Smooth muscle cell (in vitro differentiated cells): ENCODE data around the gene NCOA1. TPM values are rescaled to one million over a fixed set of nuclear protein-coding genes. Genes with fewer than 3 reads are reported as not detected.

Source experiments
- DNase-seq: peaks from one replicate; lab custom pipeline; 2025; ENCODE audit not compliant: unreplicated experiment; lab: John Stamatoyannopoulos, UW
- H2AFZ ChIP-seq: fragments of 200-600 bp; sonication (generic); 2 replicates; pipeline ENCODE4 v1.6.0; 2016; ENCODE audit warnings: antibody characterized with exemption, low read depth, mild to moderate bottlenecking
- H3F3A ChIP-seq: fragments of 200-600 bp; sonication (generic); 2 replicates; pipeline ENCODE4 v1.6.0; 2017; ENCODE audit warnings: antibody characterized with exemption, low read depth
- H3K27ac ChIP-seq: fragments of 200-600 bp; sonication (generic); 2 replicates; pipeline ENCODE4 v1.5.1; 2016; ENCODE audit warnings: low read depth, mild to moderate bottlenecking
- H3K27me3 ChIP-seq: fragments of 200-600 bp; sonication (generic); 2 replicates; pipeline ENCODE4 v1.6.1; 2016; ENCODE audit warnings: low read depth, mild to moderate bottlenecking
- H3K36me3 ChIP-seq: fragments of 200-600 bp; sonication (generic); 2 replicates; pipeline ENCODE4 v1.5.1; 2016; ENCODE audit warnings: low read depth
- H3K4me1 ChIP-seq: fragments of 200-600 bp; sonication (generic); 2 replicates; pipeline ENCODE4 v1.5.1; 2016; ENCODE audit warnings: low read depth
- H3K4me2 ChIP-seq: fragments of 200-600 bp; sonication (generic); 2 replicates; pipeline ENCODE4 v1.6.0; 2016; ENCODE audit warnings: mild to moderate bottlenecking
- H3K4me3 ChIP-seq: fragments of 200-600 bp; sonication (generic); 2 replicates; pipeline ENCODE4 v1.5.1; 2016; ENCODE audit warnings: mild to moderate bottlenecking
- H3K79me2 ChIP-seq: fragments of 200-600 bp; sonication (generic); 2 replicates; pipeline ENCODE4 v1.6.0; 2016; ENCODE audit warnings: low read depth, mild to moderate bottlenecking
- H3K9ac ChIP-seq: fragments of 200-600 bp; sonication (generic); 2 replicates; pipeline ENCODE4 v1.6.0; 2016; ENCODE audit warnings: low read depth
- H3K9me3 ChIP-seq: fragments of 200-600 bp; sonication (generic); replicated peaks from 2 replicates; pipeline ENCODE4 v1.5.1; 2016; ENCODE audit warnings: low read depth
- H4K20me1 ChIP-seq: fragments of 200-600 bp; sonication (generic); 2 replicates; pipeline ENCODE4 v1.6.0; 2016; ENCODE audit warnings: low read depth
- WGBS: methylation state at CpG from one replicate; pipeline ENCODE4 v1.1.7; 2016; ENCODE audit warnings: low lambda C conversion rate; 5-methylcytosine and 5-hydroxymethylcytosine counted together
- polyA plus RNA-seq: library from polyadenylated mRNA; unstranded; fragments of >200 nt; fragmentation: Nextera tagmentation; extraction: Ambion mirVana; gene quantifications from 2 replicates; pipeline ENCODE4 v1.2.1, GENCODE V29; 2016
- total RNA-seq: library from RNA; depleted of rRNA; stranded (reverse); fragments of >200 nt; gene quantifications from 2 replicates; pipeline ENCODE4 v1.2.3, GENCODE V29; 2014
- TF ChIP-seq, protein P1 (sequence below): fragments of 200-600 bp; sonication (generic); IDR thresholded peaks from 2 replicates; pipeline ENCODE4 v1.5.1; 2017; ENCODE audit warnings: borderline replicate concordance, mild to moderate bottlenecking, antibody characterized with exemption; ENCODE audit not compliant: insufficient read depth, poor library complexity, severe bottlenecking

Gene NCOA1
- total RNA-seq (11.2 and 21.0 TPM in 2 replicates), polyA plus RNA-seq (8.5 and 9.7 TPM in 2 replicates)

DNA sequence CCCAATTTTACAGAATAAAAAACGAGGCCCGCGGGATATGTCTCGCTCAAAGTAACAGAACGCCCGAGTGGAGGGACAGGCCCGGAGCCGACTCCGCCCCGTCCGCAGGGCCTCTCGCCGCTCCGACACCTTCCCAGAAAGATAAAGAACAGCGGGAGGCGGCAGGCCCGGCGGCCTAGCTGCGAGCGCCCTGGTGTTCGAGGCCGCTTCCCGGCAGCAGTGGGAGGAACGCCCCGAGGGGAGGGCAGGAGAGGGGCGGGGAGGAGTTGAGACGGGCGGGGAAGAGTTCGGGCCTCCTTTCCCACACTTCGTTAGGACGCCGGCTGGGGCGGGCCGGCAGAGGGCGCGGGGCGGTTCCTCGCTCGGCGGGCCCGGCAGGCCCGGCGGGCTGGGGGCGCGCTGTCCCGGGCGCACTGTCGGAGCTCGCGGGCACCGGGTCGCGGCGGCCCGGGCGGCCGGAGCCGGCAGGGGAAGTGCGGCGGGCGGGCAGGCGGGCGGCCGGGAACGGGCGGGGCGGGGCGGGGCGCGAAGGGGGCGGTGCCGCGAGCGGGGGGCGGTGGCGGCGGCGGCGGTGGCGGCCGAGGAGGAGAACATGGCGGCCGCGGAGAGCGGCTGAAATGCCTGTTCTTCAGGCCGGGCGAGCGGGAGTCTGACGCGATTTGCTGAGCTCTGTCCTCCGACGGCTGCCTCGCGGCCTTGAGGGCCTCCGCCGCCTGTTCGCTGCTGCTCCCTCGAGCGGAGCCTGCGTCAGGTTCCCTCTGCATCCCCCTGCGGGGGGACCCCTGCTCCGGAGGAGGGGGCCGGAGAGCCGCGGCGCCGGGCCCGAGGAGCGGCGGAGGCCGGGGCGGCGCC, at the start of gene NCOA1:
NCOA1 (plus strand) TSS at position 565 of the 852 bp plus-strand sequence. CDS start 167,424 bp downstream, outside the sequence.
- H3K4me3 ChIP-seq, result peak within 1 kb of the TSS; percentile 85
- no peaks in the 10 kb centered on the region for H3K27me3 ChIP-seq
- peak; percentile 86 for DNase-seq
- peak within 1 kb of the TSS; percentile 81 for H2AFZ ChIP-seq
- H4K20me1 ChIP-seq, result peaks cover 39% of the 10 kb centered on the region
- H3K27ac ChIP-seq, result peak within 1 kb of the TSS; percentile 48
- H3F3A ChIP-seq, result peaks cover 7% of the 10 kb centered on the region
- peak within 1 kb of the TSS; percentile 88 for H3K4me2 ChIP-seq
- H3K79me2 ChIP-seq, result peaks cover 32% of the 10 kb centered on the region
- H3K9ac ChIP-seq, result peak within 1 kb of the TSS; percentile 76
- H3K4me1 ChIP-seq, result peaks cover 25% of the 10 kb centered on the region
- WGBS, result under 1% methylated on average over 57 of the region's 113 CpGs
- TF ChIP-seq, protein P1, sequence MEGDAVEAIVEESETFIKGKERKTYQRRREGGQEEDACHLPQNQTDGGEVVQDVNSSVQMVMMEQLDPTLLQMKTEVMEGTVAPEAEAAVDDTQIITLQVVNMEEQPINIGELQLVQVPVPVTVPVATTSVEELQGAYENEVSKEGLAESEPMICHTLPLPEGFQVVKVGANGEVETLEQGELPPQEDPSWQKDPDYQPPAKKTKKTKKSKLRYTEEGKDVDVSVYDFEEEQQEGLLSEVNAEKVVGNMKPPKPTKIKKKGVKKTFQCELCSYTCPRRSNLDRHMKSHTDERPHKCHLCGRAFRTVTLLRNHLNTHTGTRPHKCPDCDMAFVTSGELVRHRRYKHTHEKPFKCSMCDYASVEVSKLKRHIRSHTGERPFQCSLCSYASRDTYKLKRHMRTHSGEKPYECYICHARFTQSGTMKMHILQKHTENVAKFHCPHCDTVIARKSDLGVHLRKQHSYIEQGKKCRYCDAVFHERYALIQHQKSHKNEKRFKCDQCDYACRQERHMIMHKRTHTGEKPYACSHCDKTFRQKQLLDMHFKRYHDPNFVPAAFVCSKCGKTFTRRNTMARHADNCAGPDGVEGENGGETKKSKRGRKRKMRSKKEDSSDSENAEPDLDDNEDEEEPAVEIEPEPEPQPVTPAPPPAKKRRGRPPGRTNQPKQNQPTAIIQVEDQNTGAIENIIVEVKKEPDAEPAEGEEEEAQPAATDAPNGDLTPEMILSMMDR, result peak; percentile 21
- H3K36me3 ChIP-seq, result no peaks in the 10 kb centered on the region
- no peaks in the 10 kb centered on the region for H3K9me3 ChIP-seq

DNA sequence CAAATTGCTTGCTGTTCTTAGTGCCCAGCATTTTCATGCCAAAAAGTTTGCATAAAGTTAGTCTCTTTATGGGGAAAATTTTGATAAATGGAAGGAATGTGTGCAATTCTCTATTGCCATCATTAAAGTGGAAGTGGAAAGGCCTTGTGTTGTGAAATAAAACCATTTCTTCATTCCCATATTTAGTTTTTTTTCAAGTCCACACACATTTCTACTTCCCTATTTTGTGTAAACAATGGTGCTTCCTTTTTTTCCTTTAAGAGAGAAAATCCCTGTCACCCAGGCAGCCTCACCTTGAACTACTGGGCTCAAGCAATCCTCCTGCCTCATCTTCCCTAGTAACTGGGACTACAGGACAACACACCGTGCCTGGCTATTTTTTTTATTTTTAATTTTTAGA, 42.3 kb upstream of the NCOA1 start:
- peaks cover 12% of the 10 kb centered on the region for H3K9me3 ChIP-seq
- H3K27me3 ChIP-seq, result no peaks in the 10 kb centered on the region
- peaks cover 1% of the 10 kb centered on the region for H3K4me1 ChIP-seq
- no peaks in the 10 kb centered on the region for H3F3A ChIP-seq
- TF ChIP-seq, protein P1, result no peak
- no peak overlapping the region for H3K4me3 ChIP-seq
- no peak for DNase-seq
- no peak overlapping the region for H3K27ac ChIP-seq
- no peak overlapping the region for H2AFZ ChIP-seq
- no peaks in the 10 kb centered on the region for H4K20me1 ChIP-seq
- no peak overlapping the region for H3K9ac ChIP-seq
- WGBS, result 86% methylated on average over 1 of the region's 1 CpG
- no peaks in the 10 kb centered on the region for H3K79me2 ChIP-seq
- no peaks in the 10 kb centered on the region for H3K36me3 ChIP-seq
- H3K4me2 ChIP-seq, result no peak overlapping the region

DNA sequence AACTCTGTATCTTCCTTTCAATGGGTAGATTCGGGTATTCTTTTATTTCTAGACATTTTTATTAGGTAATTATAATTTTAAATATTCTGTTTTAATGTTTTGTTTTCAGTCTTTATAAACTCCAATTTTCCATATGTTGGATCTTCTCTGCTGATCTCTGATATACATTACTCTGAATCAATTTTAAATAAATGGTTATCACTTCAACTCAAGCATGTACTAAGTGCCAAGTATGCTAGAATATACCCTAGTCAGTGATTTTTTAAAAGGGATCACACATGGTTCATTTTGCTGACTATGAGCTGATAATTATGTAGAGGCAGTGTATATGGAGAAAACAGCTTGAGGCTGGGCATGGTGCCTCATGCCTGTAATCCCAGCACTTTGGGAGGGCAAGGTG, 41.7 kb upstream of the NCOA1 start:
- no peak overlapping the region for H3K4me2 ChIP-seq
- H3K4me3 ChIP-seq, result no peak overlapping the region
- no peak overlapping the region for H2AFZ ChIP-seq
- no peak overlapping the region for H3K9ac ChIP-seq
- peaks cover 6% of the 10 kb centered on the region for H3K4me1 ChIP-seq
- TF ChIP-seq, protein P1, result no peak
- H3K9me3 ChIP-seq, result peaks cover 12% of the 10 kb centered on the region
- no peaks in the 10 kb centered on the region for H3K79me2 ChIP-seq
- no peak overlapping the region for H3K27ac ChIP-seq
- no peaks in the 10 kb centered on the region for H4K20me1 ChIP-seq
- no peaks in the 10 kb centered on the region for H3K36me3 ChIP-seq
- no peak for DNase-seq
- no peaks in the 10 kb centered on the region for H3K27me3 ChIP-seq
- no peaks in the 10 kb centered on the region for H3F3A ChIP-seq
- 56% methylated on average over 1 of the region's 1 CpG for WGBS
